HepG2 (cell line): ENCODE measurements around the gene ARL5A. TPM values are rescaled to one million over a fixed set of nuclear protein-coding genes. Genes with fewer than 3 reads are reported as not detected.

ENCODE experiments used
- ATAC-seq: fragments of 200-7000 bp; cut with Tn5 transposase; 3 replicates; pipeline ENCODE4 v1.9.1; 2020; ENCODE audit warnings: mild to moderate bottlenecking, moderate library complexity
- BruUV-seq: library from RNA; stranded (reverse); fragments of 400-500 nt; replicated peaks from 2 replicates; lab custom pipeline; 2021; lab: Mats Ljungman, UMichigan
- CTCF ChIA-PET: fragments of 300-600 bp; formaldehyde crosslinking; extraction: SDS; loops from one replicate; lab custom pipeline; 2021; ENCODE audit warnings: low total read pairs, inconsistent platforms, low intra/inter-chr PET ratio; lab: Yijun Ruan, JAX
- POLR2A ChIA-PET: fragments of 350-600 bp; sonication (Branson Sonifier 250); formaldehyde crosslinking; loops from one replicate; lab custom pipeline; 2020; ENCODE audit warnings: antibody characterized with exemption, inconsistent platforms; lab: Yijun Ruan, JAX
- DNase-seq: peaks from one replicate; pipeline ENCODE4 v3.0.0-alpha.2; 2015; ENCODE audit warnings: low spot score
- FAIRE-seq: peaks from 3 replicates; lab custom pipeline; 2011; peaks lifted over from hg19 to GRCh38; lab: Jason Lieb, UNC
- H2AFZ ChIP-seq: one replicate; pipeline ENCODE4 v1.6.1; 2011; ENCODE audit warnings: low read length, inconsistent platforms
- H3K27ac ChIP-seq: fragments of 300-600 bp; 3 replicates; pipeline ENCODE4 v1.8.0; 2011; ENCODE audit warnings: mixed run types, mild to moderate bottlenecking, mixed read lengths, low read length, inconsistent platforms; ENCODE audit not compliant: insufficient read depth; ENCODE audit errors: extremely low read length
- H3K27me3 ChIP-seq, 2 experiments: fragments of 200-600 bp in 1 of 2; 2 replicates in 1 of 2; 3 replicates in 1 of 2; pipeline versions ENCODE4 v1.6.0 to v1.8.0; 2011; ENCODE audit warnings: low read length in 2 of 2, mild to moderate bottlenecking in 2 of 2, moderate library complexity in 2 of 2, inconsistent platforms in 1 of 2; ENCODE audit not compliant: insufficient read depth in 2 of 2, control insufficient read depth in 1 of 2
- H3K36me3 ChIP-seq, 2 experiments: fragments of 200-600 bp in 1 of 2; replicated peaks in 1 of 2; 2 replicates in 1 of 2; 3 replicates in 1 of 2; pipeline versions ENCODE4 v1.5.1 to v1.8.0; 2011; ENCODE audit warnings: low read length in 2 of 2, inconsistent platforms in 1 of 2; ENCODE audit not compliant: insufficient read depth in 2 of 2, control insufficient read depth in 1 of 2
- H3K4me1 ChIP-seq: 2 replicates; pipeline ENCODE4 v1.5.1; 2012; ENCODE audit warnings: low read length, inconsistent platforms; ENCODE audit not compliant: insufficient read depth
- H3K4me2 ChIP-seq: 2 replicates; pipeline ENCODE4 v1.6.0; 2011; ENCODE audit warnings: low read depth, low read length, inconsistent platforms
- H3K4me3 ChIP-seq, 3 experiments: fragments of 200-600 bp in 1 of 3; sonication (generic), shearing (Covaris generic) in 1 of 3; replicated peaks in 1 of 3; 2 replicates each; pipeline ENCODE4 v1.5.1; 2011 to 2016; ENCODE audit warnings: low read length in 3 of 3, inconsistent platforms in 2 of 3, low read depth in 2 of 3, mild to moderate bottlenecking in 2 of 3, control low read depth in 1 of 3, mixed read lengths in 1 of 3; ENCODE audit not compliant: insufficient read depth in 1 of 3
- H3K79me2 ChIP-seq: one replicate; pipeline ENCODE4 v1.6.1; 2011; ENCODE audit warnings: low read length, inconsistent platforms; ENCODE audit not compliant: insufficient read depth
- H3K9ac ChIP-seq: 2 replicates; pipeline ENCODE4 v1.6.0; 2011; ENCODE audit warnings: mild to moderate bottlenecking, low read depth, low read length, inconsistent platforms; ENCODE audit not compliant: insufficient read depth
- H3K9me3 ChIP-seq: 2 replicates; pipeline ENCODE4 v1.5.1; 2012; ENCODE audit warnings: mild to moderate bottlenecking, low read length
- H4K20me1 ChIP-seq: 2 replicates; pipeline ENCODE4 v1.6.0; 2011; ENCODE audit warnings: inconsistent platforms, mild to moderate bottlenecking, low read length, moderate library complexity; ENCODE audit not compliant: insufficient read depth
- BRF2 ChIP-seq: sonication (generic); formaldehyde crosslinking; IDR thresholded peaks from 2 replicates; pipeline ENCODE4 v1.8.1; 2022; ENCODE audit warnings: mild to moderate bottlenecking, missing genetic modification reagents
- ETV5 ChIP-seq: IDR thresholded peaks from 2 replicates; pipeline ENCODE4 v1.6.1; 2018; ENCODE audit warnings: missing biosample characterization, missing genetic modification reagents, inconsistent platforms, borderline replicate concordance
- KIAA2018 ChIP-seq: sonication (generic); formaldehyde crosslinking; IDR thresholded peaks from 2 replicates; pipeline ENCODE4 v1.5.0; 2020; ENCODE audit warnings: mild to moderate bottlenecking, missing genetic modification reagents, borderline replicate concordance
- NCOR1 ChIP-seq: fragments of 200-600 bp; sonication (generic); IDR thresholded peaks from 2 replicates; pipeline ENCODE4 v1.7.0; 2017; ENCODE audit warnings: antibody characterized with exemption, low read length, borderline replicate concordance
- NFE2 ChIP-seq: sonication (generic); formaldehyde crosslinking; IDR thresholded peaks from 2 replicates; pipeline ENCODE4 v1.4.0; 2020; ENCODE audit warnings: missing genetic modification reagents
- NFE2L2 ChIP-seq: fragments of 150-350 bp; IDR thresholded peaks from 2 replicates; pipeline ENCODE4 v1.6.1; 2014; ENCODE audit warnings: low read length
- SUZ12 ChIP-seq: fragments of 150-350 bp; IDR thresholded peaks from 2 replicates; pipeline ENCODE4 v1.6.1; 2014; ENCODE audit warnings: low read depth, low read length
- TOE1 ChIP-seq: sonication (generic); formaldehyde crosslinking; IDR thresholded peaks from 2 replicates; pipeline ENCODE4 v1.4.0; 2020; ENCODE audit warnings: mild to moderate bottlenecking, missing genetic modification reagents
- ZGPAT ChIP-seq: IDR thresholded peaks from 2 replicates; pipeline ENCODE4 v1.6.1; 2016; ENCODE audit warnings: mild to moderate bottlenecking
- ZNF281 ChIP-seq: sonication (generic); formaldehyde crosslinking; IDR thresholded peaks from 2 replicates; pipeline ENCODE4 v1.4.0; 2020; ENCODE audit warnings: missing genetic modification reagents, borderline replicate concordance
- ZNF792 ChIP-seq: IDR thresholded peaks from 2 replicates; pipeline ENCODE4 v1.6.1; 2016
- ZNF83 ChIP-seq: sonication (generic); formaldehyde crosslinking; IDR thresholded peaks from 2 replicates; pipeline ENCODE4 v1.4.0; 2020; ENCODE audit warnings: missing genetic modification reagents, mild to moderate bottlenecking, borderline replicate concordance
- WGBS: methylation state at CpG from one replicate; pipeline ENCODE4 v1.1.6; 2017; ENCODE audit warnings: low lambda C conversion rate; 5-methylcytosine and 5-hydroxymethylcytosine counted together
- in situ Hi-C: cut with HindIII; loops from 2 replicates; pipeline ENCODE4 v1.10.0; 2017; ENCODE audit warnings: low pct_unique_long_range_greater_than_20kb; ENCODE audit not compliant: extremely low pct_ligation_motif_present
- intact Hi-C: fragments of 100-400 bp; cut with micrococcal nuclease; formaldehyde crosslinking; loops from one replicate; pipeline ENCODE4 v1.10.0; 2022; ENCODE audit not compliant: unreplicated experiment
- polyA plus RNA-seq, 8 experiments: library from polyadenylated mRNA; depleted of rRNA in 3 of 8; stranded (reverse) in 7 of 8; unstranded in 1 of 8; fragments of >200 nt; fragmentation: Illumina TruSeq in 4 of 8; extraction: Trizol in 4 of 8; gene quantifications; 2 replicates each; pipeline versions ENCODE4 v1.2.1 to v1.2.3, GENCODE V29; 2011 to 2016; ENCODE audit warnings: low read depth in 4 of 8, missing spikeins in 1 of 8, mixed read lengths in 1 of 8; ENCODE audit not compliant: insufficient read depth in 1 of 8
- total RNA-seq, 5 experiments: library from RNA; depleted of rRNA; stranded (reverse); fragments of >200 nt; fragmentation: Illumina TruSeq; extraction: Trizol; gene quantifications; 2 replicates each; pipeline ENCODE4 v1.2.3, GENCODE V29; 2016; ENCODE audit warnings: low read depth in 1 of 5

Gene ARL5A
- total and polyA plus RNA-seq, 2 of the 13 experiments (the other 11 are each of a cell fraction or from before 2014, with no cell fraction given), result 47.5 to 149 TPM

- no peak for FAIRE-seq
- Histone ChIP-seq H3K27me3 (no peaks in the 10 kb centered on the region), H3K36me3 (peaks cover 3 to 5% of the 10 kb centered on the region in 2 experiments; a peak in 2 of 5 replicates), H4K20me1 (no peaks in the 10 kb centered on the region), H3K4me2 (no peak overlapping the region), H3K9me3 (no peaks in the 10 kb centered on the region), H3K4me1 (no peaks in the 10 kb centered on the region), H3K27ac (no peak overlapping the region), H3K79me2 (no peaks in the 10 kb centered on the region), H3K4me3 (no peak overlapping the region), H2AFZ (no peak overlapping the region), H3K9ac (no peak overlapping the region)
- ChIA-PET POLR2A (no interaction called here), CTCF (no interaction called here)
- no peak for ATAC-seq
- in situ Hi-C loops (no loop called here), intact Hi-C loops (no loop called here)
- BruUV-seq, result no TSS peak
- DNase-seq, result no peak
- 93% methylated on average over 4 of the region's 4 CpGs for WGBS
- TF ChIP-seq ZNF281, result no peak
- no peak for TF ChIP-seq NFE2 (CRISPR knock-in tag)
- no peak for TF ChIP-seq ETV5
- no peak for TF ChIP-seq NCOR1
- TF ChIP-seq SUZ12, result no peak
- TF ChIP-seq BRF2 (CRISPR knock-in tag), result no peak
- TF ChIP-seq KIAA2018 (CRISPR knock-in tag), result no peak
- TF ChIP-seq ZGPAT (CRISPR knock-in tag), result no peak
- no peak for TF ChIP-seq TOE1 (CRISPR knock-in tag)
- TF ChIP-seq NFE2L2, result no peak
- no peak for TF ChIP-seq ZNF83 (CRISPR knock-in tag)
- TF ChIP-seq ZNF792 (CRISPR knock-in tag), result no peak
Measured at GRCh38 chr2:151781642-151782041, 46.6 kb downstream of the ARL5A start.
